HCT116 (cell line): Measurements from ENCODE around the gene ARHGAP8. TPM values are rescaled to one million over a fixed set of nuclear protein-coding genes. Genes with fewer than 3 reads are reported as not detected.

Experiments
- ATAC-seq: fragments of 200-7000 bp; cut with Tn5 transposase; 2 replicates; pipeline ENCODE4 v1.9.1; 2020; ENCODE audit warnings: mild to moderate bottlenecking, moderate library complexity
- BruUV-seq: library from RNA; stranded (reverse); fragments of 400-500 nt; replicated peaks from 2 replicates; lab custom pipeline; 2021; lab: Mats Ljungman, UMichigan
- CTCF ChIA-PET: fragments of 300-600 bp; sonication (Branson Sonifier 250); formaldehyde crosslinking; loops from one replicate; lab custom pipeline; 2021; ENCODE audit warnings: antibody characterized with exemption; lab: Charles Lee
- POLR2A ChIA-PET: fragments of 300-600, 350-600 bp; sonication (Branson Sonifier 250); formaldehyde crosslinking; loops from one replicate; lab custom pipeline; 2021; ENCODE audit warnings: antibody characterized with exemption; lab: Charles Lee
- RAD21 ChIA-PET, 2 experiments: fragments of 300-600 bp; sonication (Branson Sonifier 250); formaldehyde crosslinking; loops; one replicate each; lab custom pipeline; 2023; ENCODE audit warnings: low total read pairs in 2 of 2; ENCODE audit not compliant: uncharacterized antibody in 2 of 2, unreplicated experiment in 2 of 2, low non-redundant PET in 1 of 2; lab: Charles Lee
- DNase-seq: peaks from one replicate; pipeline ENCODE4 v3.0.0-alpha.2; 2010; ENCODE audit warnings: low read depth, low spot score
- H2AFZ ChIP-seq: fragments of 200-600 bp; shearing (Covaris generic), sonication (generic); 2 replicates; pipeline ENCODE4 v1.6.1; 2017; ENCODE audit warnings: low read depth, mixed run types, mixed read lengths, antibody characterized with exemption, low read length; ENCODE audit not compliant: poor library complexity, severe bottlenecking
- H3K27ac ChIP-seq: 2 replicates; pipeline ENCODE4 v1.5.1; 2012; ENCODE audit warnings: low read depth, low read length
- H3K27me3 ChIP-seq: fragments of 200-600 bp; sonication (generic); 2 replicates; pipeline ENCODE4 v1.6.1; 2016; ENCODE audit warnings: mixed run types, low read length, mixed read lengths; ENCODE audit not compliant: insufficient read depth
- H3K36me3 ChIP-seq, 2 experiments: fragments of 200-500 bp in 1 of 2; fragments of 200-600 bp in 1 of 2; sonication (Bioruptor generic) in 1 of 2; sonication (generic) in 1 of 2; 2 replicates each; pipeline versions ENCODE4 v1.5.1 to v1.6.1; 2014 to 2016; ENCODE audit warnings: low read length in 2 of 2, inconsistent platforms in 1 of 2, mixed read lengths in 1 of 2, mixed run types in 1 of 2; ENCODE audit not compliant: insufficient read depth in 2 of 2, control insufficient read depth in 1 of 2
- H3K4me1 ChIP-seq, 2 experiments: fragments of 200-600 bp in 1 of 2; sonication (generic) in 1 of 2; 2 replicates each; pipeline versions ENCODE4 v1.5.1 to v1.6.1; 2012 to 2017; ENCODE audit warnings: low read length in 2 of 2, inconsistent platforms in 1 of 2, mild to moderate bottlenecking in 1 of 2, mixed read lengths in 1 of 2, mixed run types in 1 of 2, moderate library complexity in 1 of 2; ENCODE audit not compliant: insufficient read depth in 2 of 2, control insufficient read depth in 1 of 2
- H3K4me2 ChIP-seq: fragments of 200-600 bp; sonication (generic); 2 replicates; pipeline ENCODE4 v1.6.1; 2017; ENCODE audit warnings: mixed run types, low read length, mixed read lengths
- H3K4me3 ChIP-seq, 2 experiments: fragments of 200-600 bp in 1 of 2; sonication (generic) in 1 of 2; replicated peaks in 1 of 2; 2 replicates each; pipeline ENCODE4 v1.5.1; 2011 to 2016; ENCODE audit warnings: low read length in 2 of 2, control low read depth in 1 of 2, low read depth in 1 of 2, mild to moderate bottlenecking in 1 of 2, mixed read lengths in 1 of 2, mixed run types in 1 of 2
- H3K79me2 ChIP-seq: fragments of 200-600 bp; sonication (generic); 2 replicates; pipeline ENCODE4 v1.6.1; 2017; ENCODE audit warnings: mild to moderate bottlenecking, mixed run types, low read length, moderate library complexity, mixed read lengths; ENCODE audit not compliant: insufficient read depth
- H3K9ac ChIP-seq: fragments of 200-600 bp; sonication (generic); 2 replicates; pipeline ENCODE4 v1.6.1; 2016; ENCODE audit warnings: low read length, mixed read lengths
- H3K9me2 ChIP-seq: fragments of 200-600 bp; sonication (generic), shearing (Covaris generic); 2 replicates; pipeline ENCODE4 v1.6.1; 2017; ENCODE audit warnings: mixed run types, mild to moderate bottlenecking, moderate library complexity; ENCODE audit not compliant: insufficient read depth
- H3K9me3 ChIP-seq, 2 experiments: fragments of 200-500 bp in 1 of 2; fragments of 200-600 bp in 1 of 2; sonication (Bioruptor generic) in 1 of 2; sonication (generic) in 1 of 2; 2 replicates each; pipeline ENCODE4 v1.6.1; 2014 to 2017; ENCODE audit warnings: low read length in 2 of 2, mixed read lengths in 2 of 2, inconsistent platforms in 1 of 2, low read depth in 1 of 2, mild to moderate bottlenecking in 1 of 2, mixed run types in 1 of 2, moderate library complexity in 1 of 2; ENCODE audit not compliant: control insufficient read depth in 1 of 2, insufficient read depth in 1 of 2
- H4K20me1 ChIP-seq: fragments of 200-600 bp; sonication (generic), shearing (Covaris generic); 2 replicates; pipeline ENCODE4 v1.6.1; 2017; ENCODE audit warnings: mixed run types, mild to moderate bottlenecking, moderate library complexity; ENCODE audit not compliant: insufficient read depth
- CTCF ChIP-seq, 3 experiments: fragments of 200-600 bp in 1 of 3; sonication (generic) in 1 of 3; IDR thresholded peaks in 2 of 3; conservative IDR thresholded peaks in 1 of 3; 2 replicates each; pipeline ENCODE4 v1.5.1; 2012 to 2017; ENCODE audit warnings: low read depth in 2 of 3, low read length in 2 of 3, antibody characterized with exemption in 1 of 3, borderline replicate concordance in 1 of 3, control low read depth in 1 of 3, mild to moderate bottlenecking in 1 of 3, mixed read lengths in 1 of 3, mixed run types in 1 of 3, moderate library complexity in 1 of 3; ENCODE audit not compliant: insufficient read depth in 1 of 3
- ELF1 ChIP-seq: IDR thresholded peaks from 2 replicates; pipeline ENCODE4 v1.6.1; 2012; ENCODE audit warnings: low read depth, borderline replicate concordance
- FOSL1 ChIP-seq: IDR thresholded peaks from 2 replicates; pipeline ENCODE4 v1.6.1; 2012; ENCODE audit warnings: low read depth
- JUND ChIP-seq: IDR thresholded peaks from 2 replicates; pipeline ENCODE4 v1.6.1; 2012
- POLR2AphosphoS5 ChIP-seq: IDR thresholded peaks from 2 replicates; pipeline ENCODE4 v1.6.1; 2011; ENCODE audit warnings: mild to moderate bottlenecking, low read depth, low read length, moderate library complexity
- SRF ChIP-seq: IDR thresholded peaks from 2 replicates; pipeline ENCODE4 v1.6.1; 2012; ENCODE audit warnings: low read depth
- ZFX ChIP-seq: fragments of 450-650 bp; IDR thresholded peaks from 2 replicates; pipeline ENCODE4 v1.6.1; 2017
- intact Hi-C: fragments of 100-400 bp; cut with micrococcal nuclease; formaldehyde crosslinking; loops from 2 replicates; pipeline ENCODE4 v1.10.0; 2022
- total RNA-seq: library from RNA; stranded (reverse); gene quantifications from one replicate; pipeline ENCODE4 v1.2.1, GENCODE V29; 2021; ENCODE audit not compliant: unreplicated experiment
- TF ChIP-seq, protein P1 (sequence below): IDR thresholded peaks from 2 replicates; pipeline ENCODE4 v1.6.1; 2011; ENCODE audit warnings: mild to moderate bottlenecking, low read length, moderate library complexity; ENCODE audit not compliant: insufficient replicate concordance; ENCODE audit errors: extremely low read depth
- TF ChIP-seq, protein P2 (sequence below): IDR thresholded peaks from 2 replicates; pipeline ENCODE4 v1.6.1; 2012
- TF ChIP-seq, protein P3 (sequence below): IDR thresholded peaks from 2 replicates; pipeline ENCODE4 v1.6.1; 2012; ENCODE audit warnings: low read depth

ARHGAP8 gene
- total RNA-seq, 1 experiment from 2014 or later = 67.5 TPM

- no peak for TF ChIP-seq SRF
- TF ChIP-seq CTCF (IDR thresholded peaks at IDR 0.05 in 2 of 3, conservative IDR thresholded peaks at IDR 0.05 in 1 of 3; ENCODE audit: borderline replicate concordance in 1 of 3, insufficient read depth in 1 of 3, low read depth in 2 of 3, low read length in 2 of 3) = no peak
- no peak for TF ChIP-seq POLR2AphosphoS5
- TF ChIP-seq FOSL1 = no peak
- TF ChIP-seq, protein P1, sequence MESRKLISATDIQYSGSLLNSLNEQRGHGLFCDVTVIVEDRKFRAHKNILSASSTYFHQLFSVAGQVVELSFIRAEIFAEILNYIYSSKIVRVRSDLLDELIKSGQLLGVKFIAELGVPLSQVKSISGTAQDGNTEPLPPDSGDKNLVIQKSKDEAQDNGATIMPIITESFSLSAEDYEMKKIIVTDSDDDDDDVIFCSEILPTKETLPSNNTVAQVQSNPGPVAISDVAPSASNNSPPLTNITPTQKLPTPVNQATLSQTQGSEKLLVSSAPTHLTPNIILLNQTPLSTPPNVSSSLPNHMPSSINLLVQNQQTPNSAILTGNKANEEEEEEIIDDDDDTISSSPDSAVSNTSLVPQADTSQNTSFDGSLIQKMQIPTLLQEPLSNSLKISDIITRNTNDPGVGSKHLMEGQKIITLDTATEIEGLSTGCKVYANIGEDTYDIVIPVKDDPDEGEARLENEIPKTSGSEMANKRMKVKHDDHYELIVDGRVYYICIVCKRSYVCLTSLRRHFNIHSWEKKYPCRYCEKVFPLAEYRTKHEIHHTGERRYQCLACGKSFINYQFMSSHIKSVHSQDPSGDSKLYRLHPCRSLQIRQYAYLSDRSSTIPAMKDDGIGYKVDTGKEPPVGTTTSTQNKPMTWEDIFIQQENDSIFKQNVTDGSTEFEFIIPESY = no peak
- no peak for TF ChIP-seq JUND
- no peak for TF ChIP-seq ELF1
- TF ChIP-seq ZFX = no peak
- TF ChIP-seq, protein P2, sequence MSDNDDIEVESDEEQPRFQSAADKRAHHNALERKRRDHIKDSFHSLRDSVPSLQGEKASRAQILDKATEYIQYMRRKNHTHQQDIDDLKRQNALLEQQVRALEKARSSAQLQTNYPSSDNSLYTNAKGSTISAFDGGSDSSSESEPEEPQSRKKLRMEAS = no peak
- TF ChIP-seq, protein P3, sequence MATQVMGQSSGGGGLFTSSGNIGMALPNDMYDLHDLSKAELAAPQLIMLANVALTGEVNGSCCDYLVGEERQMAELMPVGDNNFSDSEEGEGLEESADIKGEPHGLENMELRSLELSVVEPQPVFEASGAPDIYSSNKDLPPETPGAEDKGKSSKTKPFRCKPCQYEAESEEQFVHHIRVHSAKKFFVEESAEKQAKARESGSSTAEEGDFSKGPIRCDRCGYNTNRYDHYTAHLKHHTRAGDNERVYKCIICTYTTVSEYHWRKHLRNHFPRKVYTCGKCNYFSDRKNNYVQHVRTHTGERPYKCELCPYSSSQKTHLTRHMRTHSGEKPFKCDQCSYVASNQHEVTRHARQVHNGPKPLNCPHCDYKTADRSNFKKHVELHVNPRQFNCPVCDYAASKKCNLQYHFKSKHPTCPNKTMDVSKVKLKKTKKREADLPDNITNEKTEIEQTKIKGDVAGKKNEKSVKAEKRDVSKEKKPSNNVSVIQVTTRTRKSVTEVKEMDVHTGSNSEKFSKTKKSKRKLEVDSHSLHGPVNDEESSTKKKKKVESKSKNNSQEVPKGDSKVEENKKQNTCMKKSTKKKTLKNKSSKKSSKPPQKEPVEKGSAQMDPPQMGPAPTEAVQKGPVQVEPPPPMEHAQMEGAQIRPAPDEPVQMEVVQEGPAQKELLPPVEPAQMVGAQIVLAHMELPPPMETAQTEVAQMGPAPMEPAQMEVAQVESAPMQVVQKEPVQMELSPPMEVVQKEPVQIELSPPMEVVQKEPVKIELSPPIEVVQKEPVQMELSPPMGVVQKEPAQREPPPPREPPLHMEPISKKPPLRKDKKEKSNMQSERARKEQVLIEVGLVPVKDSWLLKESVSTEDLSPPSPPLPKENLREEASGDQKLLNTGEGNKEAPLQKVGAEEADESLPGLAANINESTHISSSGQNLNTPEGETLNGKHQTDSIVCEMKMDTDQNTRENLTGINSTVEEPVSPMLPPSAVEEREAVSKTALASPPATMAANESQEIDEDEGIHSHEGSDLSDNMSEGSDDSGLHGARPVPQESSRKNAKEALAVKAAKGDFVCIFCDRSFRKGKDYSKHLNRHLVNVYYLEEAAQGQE = no peak
- Histone ChIP-seq H3K79me2 (peaks cover 41% of the 10 kb centered on the region), H3K4me1 (peaks cover 9 to 39% of the 10 kb centered on the region in 2 experiments), H3K9ac (no peak overlapping the region), H3K27me3 (no peaks in the 10 kb centered on the region), H3K4me2 (no peak overlapping the region), H3K9me3 (no peaks in the 10 kb centered on the region), H3K36me3 (no peaks in the 10 kb centered on the region), H3K4me3 (no peak overlapping the region), H3K9me2 (no peaks in the 10 kb centered on the region), H3K27ac (no peak overlapping the region), H4K20me1 (no peaks in the 10 kb centered on the region), H2AFZ (no peak overlapping the region)
- POLR2A ChIA-PET = no interaction called here
- no TSS peak for BruUV-seq
- RAD21 ChIA-PET = no interaction called here
- ATAC-seq (no peak), DNase-seq (no peak)
- intact Hi-C loops = no loop called here
- CTCF ChIA-PET = no interaction called here
Observed at GRCh38 chr22:44706488-44706887, 45.9 kb upstream of the ARHGAP8 start.
